ENCODE data around the gene STAC2.

Gene STAC2

DNA sequence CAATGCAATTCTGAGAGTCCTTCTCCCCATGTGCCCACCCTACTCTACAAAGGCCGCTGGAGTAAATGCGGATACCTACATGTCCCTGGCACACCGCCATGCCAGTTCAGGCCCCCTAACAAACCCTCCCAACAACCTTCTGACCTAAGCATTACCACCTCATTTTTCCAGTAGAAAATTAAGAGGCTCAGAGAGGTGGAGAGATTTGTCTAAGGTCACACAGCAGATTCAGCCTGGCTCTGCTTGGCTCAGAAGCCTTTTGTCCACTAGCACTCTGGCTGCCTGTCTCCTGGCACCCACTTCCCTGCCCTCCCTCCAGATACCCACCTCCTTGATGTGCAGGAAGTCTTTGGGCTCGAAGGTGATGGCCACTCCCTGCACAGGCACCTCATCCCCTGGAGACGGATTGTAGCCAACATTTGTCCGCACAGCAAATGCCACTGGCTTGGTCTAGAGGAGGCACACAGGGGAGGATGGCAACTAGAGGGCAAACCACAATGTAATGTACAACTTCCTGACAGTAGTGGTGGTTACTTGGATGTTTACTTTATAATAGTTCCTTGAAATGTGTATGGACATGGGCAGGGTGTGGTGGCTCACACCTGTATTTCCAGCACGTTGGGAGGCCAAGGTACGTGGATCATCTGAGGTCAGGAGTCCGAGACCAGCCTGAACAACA, 38.5 kb downstream of the STAC2 start:
- TF ChIP-seq, protein P1, sequence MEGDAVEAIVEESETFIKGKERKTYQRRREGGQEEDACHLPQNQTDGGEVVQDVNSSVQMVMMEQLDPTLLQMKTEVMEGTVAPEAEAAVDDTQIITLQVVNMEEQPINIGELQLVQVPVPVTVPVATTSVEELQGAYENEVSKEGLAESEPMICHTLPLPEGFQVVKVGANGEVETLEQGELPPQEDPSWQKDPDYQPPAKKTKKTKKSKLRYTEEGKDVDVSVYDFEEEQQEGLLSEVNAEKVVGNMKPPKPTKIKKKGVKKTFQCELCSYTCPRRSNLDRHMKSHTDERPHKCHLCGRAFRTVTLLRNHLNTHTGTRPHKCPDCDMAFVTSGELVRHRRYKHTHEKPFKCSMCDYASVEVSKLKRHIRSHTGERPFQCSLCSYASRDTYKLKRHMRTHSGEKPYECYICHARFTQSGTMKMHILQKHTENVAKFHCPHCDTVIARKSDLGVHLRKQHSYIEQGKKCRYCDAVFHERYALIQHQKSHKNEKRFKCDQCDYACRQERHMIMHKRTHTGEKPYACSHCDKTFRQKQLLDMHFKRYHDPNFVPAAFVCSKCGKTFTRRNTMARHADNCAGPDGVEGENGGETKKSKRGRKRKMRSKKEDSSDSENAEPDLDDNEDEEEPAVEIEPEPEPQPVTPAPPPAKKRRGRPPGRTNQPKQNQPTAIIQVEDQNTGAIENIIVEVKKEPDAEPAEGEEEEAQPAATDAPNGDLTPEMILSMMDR (IDR thresholded peaks at IDR 0.05; ENCODE audit: low read length, missing control alignments), result no peak
- no peak overlapping the region for H3K4me3 ChIP-seq (replicated peaks; ENCODE audit: low read depth, low read length)
- DNase-seq (ENCODE audit: low read depth), result no peak

GRCh38 chr17:39186481-39187002, 39.2 kb downstream of the STAC2 start:
- TF ChIP-seq, protein P1 (IDR thresholded peaks at IDR 0.05; ENCODE audit: low read length, missing control alignments), result no peak
- no peak for DNase-seq (ENCODE audit: low read depth)
- no peak overlapping the region for H3K4me3 ChIP-seq (replicated peaks; ENCODE audit: low read depth, low read length)

- no peak overlapping the region for H3K4me3 ChIP-seq (replicated peaks; ENCODE audit: low read depth, low read length)
- TF ChIP-seq, protein P1 (IDR thresholded peaks at IDR 0.05; ENCODE audit: low read length, missing control alignments), result no peak
- DNase-seq (ENCODE audit: low read depth), result no peak
Measured at GRCh38 chr17:39183720-39184119, 42.0 kb downstream of the STAC2 start.

GRCh38 chr17:39183045-39183444, 42.7 kb downstream of the STAC2 start:
- TF ChIP-seq, protein P1 (IDR thresholded peaks at IDR 0.05; ENCODE audit: low read length, missing control alignments), result no peak
- no peak for DNase-seq (ENCODE audit: low read depth)

GRCh38 chr17:39181303-39181702, 44.4 kb downstream of the STAC2 start:
- TF ChIP-seq, protein P1 (IDR thresholded peaks at IDR 0.05; ENCODE audit: low read length, missing control alignments), result no peak
- no peak for DNase-seq (ENCODE audit: low read depth)
- H3K4me3 ChIP-seq (replicated peaks; ENCODE audit: low read depth, low read length), result no peak overlapping the region

More at GRCh38 chr17:39183045-39183444, 42.7 kb downstream of the STAC2 start:
- no peak overlapping the region for H3K4me3 ChIP-seq (replicated peaks; ENCODE audit: low read depth, low read length)

- TF ChIP-seq, protein P1 (IDR thresholded peaks at IDR 0.05; ENCODE audit: low read length, missing control alignments), result no peak
- no peak overlapping the region for H3K4me3 ChIP-seq (replicated peaks; ENCODE audit: low read depth, low read length)
- DNase-seq (ENCODE audit: low read depth), result no peak
Measured at GRCh38 chr17:39178536-39178935, 47.2 kb downstream of the STAC2 start.

GRCh38 chr17:39177256-39177655, 48.5 kb downstream of the STAC2 start:
- TF ChIP-seq, protein P1 (IDR thresholded peaks at IDR 0.05; ENCODE audit: low read length, missing control alignments), result no peak
- no peak overlapping the region for H3K4me3 ChIP-seq (replicated peaks; ENCODE audit: low read depth, low read length)
- no peak for DNase-seq (ENCODE audit: low read depth)

Data from fibroblast of pulmonary artery (primary cell).